ENCODE measurements around the gene ATP6V0B.

DNA sequence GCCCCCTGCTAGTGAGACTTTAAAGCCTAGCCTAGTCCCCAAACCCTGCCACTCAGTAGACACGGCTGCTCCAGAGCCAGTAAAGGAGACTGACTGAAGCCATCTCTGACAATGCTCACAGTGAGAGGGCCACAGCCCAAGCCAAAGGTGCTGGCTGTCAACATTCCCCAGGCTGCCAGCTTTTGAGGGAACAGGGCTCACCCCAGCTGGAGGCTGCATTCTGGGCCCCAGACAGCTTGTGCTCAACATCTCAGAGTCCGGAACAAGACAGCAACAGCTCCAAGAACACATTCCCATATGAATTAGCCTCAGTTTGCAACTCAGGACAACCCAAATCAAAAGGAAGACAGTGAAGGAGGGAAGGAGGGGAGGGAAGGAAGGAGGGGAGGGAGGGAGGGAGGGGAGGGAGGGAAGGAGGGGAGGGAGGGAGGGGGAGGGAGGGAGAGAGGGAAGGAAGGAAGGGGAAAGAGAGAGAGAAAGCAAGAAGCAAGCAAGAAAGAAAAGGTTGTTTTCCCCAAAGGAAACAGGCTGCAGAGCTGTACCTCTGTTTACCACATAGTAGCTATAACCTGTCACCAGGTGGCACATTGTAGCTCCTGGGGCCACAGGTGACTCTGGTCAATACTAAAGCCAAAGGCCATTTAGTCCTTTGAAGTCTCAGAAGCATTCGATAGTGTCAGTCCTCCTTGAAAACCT, 35.7 kb upstream of the ATP6V0B start:
- TF ChIP-seq, protein P1, sequence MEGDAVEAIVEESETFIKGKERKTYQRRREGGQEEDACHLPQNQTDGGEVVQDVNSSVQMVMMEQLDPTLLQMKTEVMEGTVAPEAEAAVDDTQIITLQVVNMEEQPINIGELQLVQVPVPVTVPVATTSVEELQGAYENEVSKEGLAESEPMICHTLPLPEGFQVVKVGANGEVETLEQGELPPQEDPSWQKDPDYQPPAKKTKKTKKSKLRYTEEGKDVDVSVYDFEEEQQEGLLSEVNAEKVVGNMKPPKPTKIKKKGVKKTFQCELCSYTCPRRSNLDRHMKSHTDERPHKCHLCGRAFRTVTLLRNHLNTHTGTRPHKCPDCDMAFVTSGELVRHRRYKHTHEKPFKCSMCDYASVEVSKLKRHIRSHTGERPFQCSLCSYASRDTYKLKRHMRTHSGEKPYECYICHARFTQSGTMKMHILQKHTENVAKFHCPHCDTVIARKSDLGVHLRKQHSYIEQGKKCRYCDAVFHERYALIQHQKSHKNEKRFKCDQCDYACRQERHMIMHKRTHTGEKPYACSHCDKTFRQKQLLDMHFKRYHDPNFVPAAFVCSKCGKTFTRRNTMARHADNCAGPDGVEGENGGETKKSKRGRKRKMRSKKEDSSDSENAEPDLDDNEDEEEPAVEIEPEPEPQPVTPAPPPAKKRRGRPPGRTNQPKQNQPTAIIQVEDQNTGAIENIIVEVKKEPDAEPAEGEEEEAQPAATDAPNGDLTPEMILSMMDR (IDR thresholded peaks at IDR 0.05), result no peak
- TF ChIP-seq POLR2A (IDR thresholded peaks at IDR 0.05), result no peak

Measured in heart left ventricle (tissue), 13 donors.